Measurements from ENCODE around the gene KRT17. TPM values are rescaled to one million over a fixed set of nuclear protein-coding genes. Genes with fewer than 3 reads are reported as not detected.

Gene KRT17
- total and polyA plus RNA-seq, 9 of the 15 experiments (the other 6 are each of a cell fraction or from before 2014, with no cell fraction given) = 0.23 to 0.25 TPM; not detected in 7

DNA sequence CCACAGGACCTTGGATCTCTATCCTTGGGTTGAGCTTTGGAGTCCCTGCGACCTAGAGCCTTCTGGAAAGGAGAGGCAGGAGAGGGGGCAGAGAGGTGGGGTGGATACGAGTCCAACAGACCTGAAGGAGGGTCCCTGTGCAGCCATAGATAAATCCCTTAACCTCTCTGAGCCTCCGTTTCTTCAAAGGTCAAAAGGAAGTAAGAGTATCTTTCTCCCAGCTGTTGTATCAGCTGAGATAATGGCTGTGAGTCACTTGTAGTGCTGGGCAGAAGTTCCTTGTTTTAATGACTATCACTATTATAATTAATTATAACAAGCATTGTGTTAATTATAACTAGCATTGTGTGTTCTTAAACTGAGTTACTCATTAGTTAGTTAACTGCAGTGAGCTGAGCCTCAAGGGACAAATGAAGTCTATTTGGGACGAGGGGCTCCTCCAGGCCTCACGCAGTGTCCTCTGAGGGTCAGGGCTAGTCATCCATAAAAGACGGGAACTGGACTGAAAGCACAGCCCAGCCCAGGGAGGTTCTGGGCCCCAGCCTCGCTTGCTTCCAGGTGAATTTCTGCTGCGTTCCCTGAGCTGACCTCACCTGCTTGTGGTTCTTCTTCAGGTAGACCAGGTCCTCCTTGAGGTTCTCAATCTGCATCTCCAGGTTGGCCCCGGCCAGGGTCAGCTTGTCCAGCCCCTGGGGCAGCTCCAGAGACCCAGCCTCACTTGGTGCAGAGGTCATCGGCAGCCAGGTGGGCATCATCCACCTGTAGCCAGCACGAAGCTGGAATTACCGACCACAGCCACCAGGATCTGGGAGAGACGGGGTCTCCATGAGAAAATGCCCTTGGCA, 5.7 kb upstream of the KRT17 start (continued):
- TF ChIP-seq AFF4 (CRISPR knock-in tag; IDR thresholded peaks at IDR 0.05) (no peak), CBFA2T2 (conservative IDR thresholded peaks at IDR 0.05) (peak; percentile 34; the same call in 1 of the 2 replicates), SOX6 (IDR thresholded peaks at IDR 0.05) (no peak), FOSL1 (tag; conservative IDR thresholded peaks at IDR 0.05) (peak; percentile 80), POLR2B (IDR thresholded peaks at IDR 0.05; ENCODE audit: low read depth, partially characterized antibody) (no peak)
- TF ChIP-seq, protein P1, sequence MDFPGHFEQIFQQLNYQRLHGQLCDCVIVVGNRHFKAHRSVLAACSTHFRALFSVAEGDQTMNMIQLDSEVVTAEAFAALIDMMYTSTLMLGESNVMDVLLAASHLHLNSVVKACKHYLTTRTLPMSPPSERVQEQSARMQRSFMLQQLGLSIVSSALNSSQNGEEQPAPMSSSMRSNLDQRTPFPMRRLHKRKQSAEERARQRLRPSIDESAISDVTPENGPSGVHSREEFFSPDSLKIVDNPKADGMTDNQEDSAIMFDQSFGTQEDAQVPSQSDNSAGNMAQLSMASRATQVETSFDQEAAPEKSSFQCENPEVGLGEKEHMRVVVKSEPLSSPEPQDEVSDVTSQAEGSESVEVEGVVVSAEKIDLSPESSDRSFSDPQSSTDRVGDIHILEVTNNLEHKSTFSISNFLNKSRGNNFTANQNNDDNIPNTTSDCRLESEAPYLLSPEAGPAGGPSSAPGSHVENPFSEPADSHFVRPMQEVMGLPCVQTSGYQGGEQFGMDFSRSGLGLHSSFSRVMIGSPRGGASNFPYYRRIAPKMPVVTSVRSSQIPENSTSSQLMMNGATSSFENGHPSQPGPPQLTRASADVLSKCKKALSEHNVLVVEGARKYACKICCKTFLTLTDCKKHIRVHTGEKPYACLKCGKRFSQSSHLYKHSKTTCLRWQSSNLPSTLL (IDR thresholded peaks at IDR 0.05) = no peak
